ENCODE measurements around the gene PTPRU.

Gene PTPRU

DNA sequence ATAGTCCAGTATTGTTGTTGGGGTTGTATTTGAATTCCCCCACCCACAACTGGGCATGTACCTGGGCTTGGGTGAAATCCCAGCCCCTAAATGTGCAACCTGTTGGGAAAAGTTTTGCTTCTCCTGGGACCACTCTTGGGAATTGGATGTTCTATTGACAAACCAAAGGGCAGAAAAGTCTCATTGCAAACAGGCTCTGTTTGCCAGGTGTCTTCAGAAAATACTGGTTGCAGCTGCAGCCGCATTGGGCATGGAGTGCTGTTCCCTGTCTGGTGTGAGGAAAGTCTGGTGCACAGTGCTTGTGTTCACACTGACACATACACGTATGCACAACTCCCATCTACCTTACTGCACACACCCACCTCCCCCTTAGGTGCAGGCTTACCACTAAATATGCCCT lies 12.1 kb downstream of the PTPRU start:
- TF ChIP-seq FOXP2 (optimal IDR thresholded peaks at IDR 0.05; ENCODE audit: borderline replicate concordance, extremely low read depth, extremely low read length, insufficient read depth): no peak
- TF ChIP-seq TAF1 (IDR thresholded peaks at IDR 0.05; ENCODE audit: borderline replicate concordance, insufficient read depth, low read length): no peak
- no peak for TF ChIP-seq SIN3A (IDR thresholded peaks at IDR 0.05; ENCODE audit: borderline replicate concordance, insufficient read depth, low read length)
- TF ChIP-seq, protein P1, sequence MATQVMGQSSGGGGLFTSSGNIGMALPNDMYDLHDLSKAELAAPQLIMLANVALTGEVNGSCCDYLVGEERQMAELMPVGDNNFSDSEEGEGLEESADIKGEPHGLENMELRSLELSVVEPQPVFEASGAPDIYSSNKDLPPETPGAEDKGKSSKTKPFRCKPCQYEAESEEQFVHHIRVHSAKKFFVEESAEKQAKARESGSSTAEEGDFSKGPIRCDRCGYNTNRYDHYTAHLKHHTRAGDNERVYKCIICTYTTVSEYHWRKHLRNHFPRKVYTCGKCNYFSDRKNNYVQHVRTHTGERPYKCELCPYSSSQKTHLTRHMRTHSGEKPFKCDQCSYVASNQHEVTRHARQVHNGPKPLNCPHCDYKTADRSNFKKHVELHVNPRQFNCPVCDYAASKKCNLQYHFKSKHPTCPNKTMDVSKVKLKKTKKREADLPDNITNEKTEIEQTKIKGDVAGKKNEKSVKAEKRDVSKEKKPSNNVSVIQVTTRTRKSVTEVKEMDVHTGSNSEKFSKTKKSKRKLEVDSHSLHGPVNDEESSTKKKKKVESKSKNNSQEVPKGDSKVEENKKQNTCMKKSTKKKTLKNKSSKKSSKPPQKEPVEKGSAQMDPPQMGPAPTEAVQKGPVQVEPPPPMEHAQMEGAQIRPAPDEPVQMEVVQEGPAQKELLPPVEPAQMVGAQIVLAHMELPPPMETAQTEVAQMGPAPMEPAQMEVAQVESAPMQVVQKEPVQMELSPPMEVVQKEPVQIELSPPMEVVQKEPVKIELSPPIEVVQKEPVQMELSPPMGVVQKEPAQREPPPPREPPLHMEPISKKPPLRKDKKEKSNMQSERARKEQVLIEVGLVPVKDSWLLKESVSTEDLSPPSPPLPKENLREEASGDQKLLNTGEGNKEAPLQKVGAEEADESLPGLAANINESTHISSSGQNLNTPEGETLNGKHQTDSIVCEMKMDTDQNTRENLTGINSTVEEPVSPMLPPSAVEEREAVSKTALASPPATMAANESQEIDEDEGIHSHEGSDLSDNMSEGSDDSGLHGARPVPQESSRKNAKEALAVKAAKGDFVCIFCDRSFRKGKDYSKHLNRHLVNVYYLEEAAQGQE (IDR thresholded peaks at IDR 0.05; ENCODE audit: insufficient read depth in 1 of 2, low read depth in 2 of 2, low read length in 2 of 2): no peak
- TF ChIP-seq POLR2AphosphoS5 (IDR thresholded peaks at IDR 0.05; ENCODE audit: low read depth, low read length): no peak

DNA sequence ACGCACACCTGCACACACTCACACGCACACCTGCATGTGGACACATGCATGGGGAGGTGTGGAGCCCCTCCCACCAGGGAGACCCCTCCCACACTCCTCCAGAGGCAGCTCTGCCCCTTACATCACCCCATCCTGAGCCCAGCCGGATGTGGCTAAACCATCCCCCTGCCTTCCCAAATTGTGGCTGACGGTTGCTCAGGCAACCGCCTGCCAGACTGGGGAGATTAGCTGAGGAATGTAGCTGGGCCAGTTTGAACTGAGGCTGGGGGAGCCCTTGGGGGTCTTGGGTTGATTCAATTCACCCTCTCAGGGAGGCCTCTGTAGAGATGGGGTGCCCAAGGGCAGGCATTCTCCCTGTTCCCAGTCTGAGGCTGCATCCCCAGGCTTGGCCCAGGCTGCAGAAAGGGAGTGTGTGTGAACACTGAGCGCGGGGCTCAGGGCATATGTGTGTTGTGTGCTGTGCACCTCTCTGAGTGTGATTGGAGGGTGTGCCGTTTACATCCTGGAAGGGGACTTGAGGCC lies 12.9 kb downstream of the PTPRU start:
- TF ChIP-seq TAF1 (IDR thresholded peaks at IDR 0.05; ENCODE audit: borderline replicate concordance, insufficient read depth, low read length) (no peak), POLR2AphosphoS5 (IDR thresholded peaks at IDR 0.05; ENCODE audit: low read depth, low read length) (no peak), SIN3A (IDR thresholded peaks at IDR 0.05; ENCODE audit: borderline replicate concordance, insufficient read depth, low read length) (no peak), FOXP2 (optimal IDR thresholded peaks at IDR 0.05; ENCODE audit: borderline replicate concordance, extremely low read depth, extremely low read length, insufficient read depth) (no peak)
- TF ChIP-seq, protein P1 (IDR thresholded peaks at IDR 0.05; ENCODE audit: insufficient read depth in 1 of 2, low read depth in 2 of 2, low read length in 2 of 2): no peak

GRCh38 chr1:29249951-29250581 lies 13.7 kb downstream of the PTPRU start:
- TF ChIP-seq FOXP2 (optimal IDR thresholded peaks at IDR 0.05; ENCODE audit: borderline replicate concordance, extremely low read depth, extremely low read length, insufficient read depth) (no peak), SIN3A (IDR thresholded peaks at IDR 0.05; ENCODE audit: borderline replicate concordance, insufficient read depth, low read length) (no peak), TAF1 (IDR thresholded peaks at IDR 0.05; ENCODE audit: borderline replicate concordance, insufficient read depth, low read length) (no peak), POLR2AphosphoS5 (IDR thresholded peaks at IDR 0.05; ENCODE audit: low read depth, low read length) (no peak)
- TF ChIP-seq, protein P1 (IDR thresholded peaks at IDR 0.05; ENCODE audit: insufficient read depth in 1 of 2, low read depth in 2 of 2, low read length in 2 of 2): no peak

GRCh38 chr1:29251164-29252124 lies 15.1 kb downstream of the PTPRU start:
- TF ChIP-seq, protein P1 (IDR thresholded peaks at IDR 0.05; ENCODE audit: insufficient read depth in 1 of 2, low read depth in 2 of 2, low read length in 2 of 2): no peak
- no peak for TF ChIP-seq TAF1 (IDR thresholded peaks at IDR 0.05; ENCODE audit: borderline replicate concordance, insufficient read depth, low read length)
- no peak for TF ChIP-seq POLR2AphosphoS5 (IDR thresholded peaks at IDR 0.05; ENCODE audit: low read depth, low read length)
- no peak for TF ChIP-seq FOXP2 (optimal IDR thresholded peaks at IDR 0.05; ENCODE audit: borderline replicate concordance, extremely low read depth, extremely low read length, insufficient read depth)
- TF ChIP-seq SIN3A (IDR thresholded peaks at IDR 0.05; ENCODE audit: borderline replicate concordance, insufficient read depth, low read length): no peak
